ENCODE data around the gene GPC3. TPM values are rescaled to one million over a fixed set of nuclear protein-coding genes. Genes with fewer than 3 reads are reported as not detected.

The GPC3 gene
- total and polyA plus RNA-seq, 2 experiments from 2014 or later: 36.8 to 60.1 TPM

- DNase-seq (ENCODE audit: low spot score): no peak
- Histone ChIP-seq H3K4me3 (no peak overlapping the region), H3K36me3 (ENCODE audit: insufficient read depth) (no peaks in the 10 kb centered on the region), H3K79me2 (replicated peaks; ENCODE audit: insufficient read depth) (no peaks in the 10 kb centered on the region), H2AFZ (no peak overlapping the region), H3F3A (replicated peaks; ENCODE audit: low read depth) (no peaks in the 10 kb centered on the region), H3K4me1 (ENCODE audit: insufficient read depth) (no peaks in the 10 kb centered on the region), H3K9me2 (ENCODE audit: insufficient read depth) (no peaks in the 10 kb centered on the region), H4K20me1 (replicated peaks; ENCODE audit: insufficient read depth) (no peaks in the 10 kb centered on the region), H3K27me3 (ENCODE audit: insufficient read depth) (no peaks in the 10 kb centered on the region), H3K27ac (ENCODE audit: low read depth) (no peak overlapping the region), H3K4me2 (no peak overlapping the region)
- TF ChIP-seq ZNF114 (CRISPR knock-in tag; IDR thresholded peaks at IDR 0.05): no peak
- no peak for TF ChIP-seq CREB1 (CRISPR knock-in tag; IDR thresholded peaks at IDR 0.05; ENCODE audit: low read depth)
- TF ChIP-seq REST (IDR thresholded peaks at IDR 0.05; ENCODE audit: unreplicated experiment): no peak
- TF ChIP-seq JUNB (IDR thresholded peaks at IDR 0.05; ENCODE audit: unreplicated experiment): no peak
- no peak for TF ChIP-seq ZNF462 (CRISPR knock-in tag; IDR thresholded peaks at IDR 0.05)
- TF ChIP-seq EZH2phosphoT487 (IDR thresholded peaks at IDR 0.05; ENCODE audit: unreplicated experiment): no peak
- no peak for TF ChIP-seq POLR2AphosphoS5 (IDR thresholded peaks at IDR 0.05; ENCODE audit: low read depth)
- no peak for TF ChIP-seq STAT1 (IDR thresholded peaks at IDR 0.05; ENCODE audit: unreplicated experiment)
- TF ChIP-seq EZH2 (IDR thresholded peaks at IDR 0.05; ENCODE audit: low read depth, unreplicated experiment): no peak
- TF ChIP-seq NANOG (IDR thresholded peaks at IDR 0.05; ENCODE audit: borderline replicate concordance): no peak
- TF ChIP-seq, protein P1, sequence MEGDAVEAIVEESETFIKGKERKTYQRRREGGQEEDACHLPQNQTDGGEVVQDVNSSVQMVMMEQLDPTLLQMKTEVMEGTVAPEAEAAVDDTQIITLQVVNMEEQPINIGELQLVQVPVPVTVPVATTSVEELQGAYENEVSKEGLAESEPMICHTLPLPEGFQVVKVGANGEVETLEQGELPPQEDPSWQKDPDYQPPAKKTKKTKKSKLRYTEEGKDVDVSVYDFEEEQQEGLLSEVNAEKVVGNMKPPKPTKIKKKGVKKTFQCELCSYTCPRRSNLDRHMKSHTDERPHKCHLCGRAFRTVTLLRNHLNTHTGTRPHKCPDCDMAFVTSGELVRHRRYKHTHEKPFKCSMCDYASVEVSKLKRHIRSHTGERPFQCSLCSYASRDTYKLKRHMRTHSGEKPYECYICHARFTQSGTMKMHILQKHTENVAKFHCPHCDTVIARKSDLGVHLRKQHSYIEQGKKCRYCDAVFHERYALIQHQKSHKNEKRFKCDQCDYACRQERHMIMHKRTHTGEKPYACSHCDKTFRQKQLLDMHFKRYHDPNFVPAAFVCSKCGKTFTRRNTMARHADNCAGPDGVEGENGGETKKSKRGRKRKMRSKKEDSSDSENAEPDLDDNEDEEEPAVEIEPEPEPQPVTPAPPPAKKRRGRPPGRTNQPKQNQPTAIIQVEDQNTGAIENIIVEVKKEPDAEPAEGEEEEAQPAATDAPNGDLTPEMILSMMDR (conservative IDR thresholded peaks at IDR 0.05; ENCODE audit: low read depth in 2 of 2): no peak
- TF ChIP-seq ZNF331 (CRISPR knock-in tag; IDR thresholded peaks at IDR 0.05; ENCODE audit: low read depth): no peak
- TF ChIP-seq, protein P2, sequence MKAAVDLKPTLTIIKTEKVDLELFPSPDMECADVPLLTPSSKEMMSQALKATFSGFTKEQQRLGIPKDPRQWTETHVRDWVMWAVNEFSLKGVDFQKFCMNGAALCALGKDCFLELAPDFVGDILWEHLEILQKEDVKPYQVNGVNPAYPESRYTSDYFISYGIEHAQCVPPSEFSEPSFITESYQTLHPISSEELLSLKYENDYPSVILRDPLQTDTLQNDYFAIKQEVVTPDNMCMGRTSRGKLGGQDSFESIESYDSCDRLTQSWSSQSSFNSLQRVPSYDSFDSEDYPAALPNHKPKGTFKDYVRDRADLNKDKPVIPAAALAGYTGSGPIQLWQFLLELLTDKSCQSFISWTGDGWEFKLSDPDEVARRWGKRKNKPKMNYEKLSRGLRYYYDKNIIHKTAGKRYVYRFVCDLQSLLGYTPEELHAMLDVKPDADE (IDR thresholded peaks at IDR 0.05): no peak
- Mint-ChIP-seq H3K27ac (no peak overlapping the region), H3K27me3 (ENCODE audit: insufficient read depth, low read depth, poor library complexity) (no peaks in the 10 kb centered on the region), H3K36me3 (ENCODE audit: low read depth) (0 out of 3 replicates have a peak, but pooled peaks cover 3% of the 10 kb centered on the region), H3K4me1 (peaks cover 3% of the 10 kb centered on the region; the same call in 2 of the 3 replicates), H3K4me3 (no peak overlapping the region), H3K9me3 (no peaks in the 10 kb centered on the region; the same call in 2 of the 3 replicates)
- no peak for ATAC-seq
Measured at GRCh38 chrX:133570549-133570948, 414.8 kb downstream of the GPC3 start.

Measured in GM23338 (cell line).